HEK293 (cell line): ENCODE measurements around the gene ITGB5.

Source experiments
- CTCF ChIA-PET: fragments of 350-600 bp; formaldehyde crosslinking; extraction: SDS; loops from one replicate; lab custom pipeline; 2021; ENCODE audit warnings: antibody characterized with exemption; lab: Yijun Ruan, JAX
- POLR2A ChIA-PET: fragments of 300-600 bp; formaldehyde crosslinking; extraction: SDS; loops from one replicate; lab custom pipeline; 2020; ENCODE audit warnings: antibody characterized with exemption, inconsistent platforms; lab: Yijun Ruan, JAX
- H3K27ac ChIP-seq: fragments of 200-500 bp; sonication (Bioruptor generic); 2 replicates; pipeline ENCODE4 v1.5.1; 2014; ENCODE audit warnings: low read depth, low read length, control low read depth, inconsistent platforms; ENCODE audit errors: extremely low read depth
- H3K36me3 ChIP-seq, 2 experiments: fragments of 200-500 bp in 1 of 2; sonication (Bioruptor generic) in 1 of 2; 1 replicate in 1 of 2; 2 replicates in 1 of 2; pipeline ENCODE4 v1.5.1; 2014 to 2017; ENCODE audit warnings: inconsistent platforms in 2 of 2, low read length in 2 of 2; ENCODE audit not compliant: control insufficient read depth in 2 of 2, insufficient read depth in 1 of 2
- H3K4me1 ChIP-seq: fragments of 200-500 bp; sonication (Bioruptor generic); 2 replicates; pipeline ENCODE4 v1.5.1; 2014; ENCODE audit warnings: mild to moderate bottlenecking, low read length, inconsistent platforms; ENCODE audit not compliant: control insufficient read depth, insufficient read depth
- H3K4me3 ChIP-seq: 2 replicates; pipeline ENCODE4 v1.5.1; 2011; ENCODE audit warnings: low read depth, mild to moderate bottlenecking, control low read depth, low read length, moderate library complexity
- H3K9me3 ChIP-seq: fragments of 200-500 bp; sonication (Bioruptor generic); 2 replicates; pipeline ENCODE4 v1.5.1; 2014; ENCODE audit warnings: low read depth, low read length, inconsistent platforms; ENCODE audit not compliant: control insufficient read depth, insufficient read depth
- KLF9 ChIP-seq: fragments of 450-650 bp; formaldehyde crosslinking; IDR thresholded peaks from 2 replicates; pipeline ENCODE4 v1.5.1; 2016; ENCODE audit warnings: missing biosample characterization, missing genetic modification characterization, low read depth
- ZBTB20 ChIP-seq: fragments of 450-650 bp; formaldehyde crosslinking; IDR thresholded peaks from 2 replicates; pipeline ENCODE4 v1.5.1; 2016; ENCODE audit warnings: missing biosample characterization, missing genetic modification characterization
- ZFHX2 ChIP-seq: fragments of 450-650 bp; formaldehyde crosslinking; conservative IDR thresholded peaks from 2 replicates; pipeline ENCODE4 v1.5.1; 2016; ENCODE audit warnings: missing biosample characterization, missing genetic modification characterization
- ZIC2 ChIP-seq: fragments of 450-650 bp; formaldehyde crosslinking; IDR thresholded peaks from 2 replicates; pipeline ENCODE4 v1.5.1; 2016; ENCODE audit warnings: missing biosample characterization, missing genetic modification characterization
- ZNF138 ChIP-seq: fragments of 450-650 bp; formaldehyde crosslinking; IDR thresholded peaks from 2 replicates; pipeline ENCODE4 v1.5.1; 2016; ENCODE audit warnings: missing biosample characterization, missing genetic modification characterization, borderline replicate concordance
- ZNF169 ChIP-seq: fragments of 450-650 bp; formaldehyde crosslinking; IDR thresholded peaks from 2 replicates; pipeline ENCODE4 v1.5.1; 2016; ENCODE audit warnings: missing biosample characterization, missing genetic modification characterization
- ZNF175 ChIP-seq: fragments of 450-650 bp; formaldehyde crosslinking; IDR thresholded peaks from 2 replicates; pipeline ENCODE4 v1.5.1; 2016; ENCODE audit warnings: missing biosample characterization, missing genetic modification characterization
- ZNF202 ChIP-seq: fragments of 450-650 bp; formaldehyde crosslinking; IDR thresholded peaks from 2 replicates; pipeline ENCODE4 v1.5.1; 2016; ENCODE audit warnings: missing biosample characterization, missing genetic modification characterization, borderline replicate concordance
- ZNF473 ChIP-seq: fragments of 450-650 bp; formaldehyde crosslinking; IDR thresholded peaks from 2 replicates; pipeline ENCODE4 v1.5.1; 2017; ENCODE audit warnings: missing biosample characterization, missing genetic modification characterization
- ZNF596 ChIP-seq: fragments of 450-650 bp; IDR thresholded peaks from 2 replicates; pipeline ENCODE4 v1.5.0; 2018; ENCODE audit warnings: missing biosample characterization, mild to moderate bottlenecking, missing genetic modification characterization, moderate library complexity
- TF ChIP-seq, protein P1 (sequence below): fragments of 450-650 bp; formaldehyde crosslinking; IDR thresholded peaks from 2 replicates; pipeline ENCODE4 v1.5.1; 2016; ENCODE audit warnings: missing biosample characterization, missing genetic modification characterization
- TF ChIP-seq, protein P2 (sequence below): fragments of 450-650 bp; formaldehyde crosslinking; IDR thresholded peaks from 2 replicates; pipeline ENCODE4 v1.5.1; 2016; ENCODE audit warnings: missing biosample characterization, missing genetic modification characterization
- TF ChIP-seq, protein P3 (sequence below): fragments of 450-650 bp; formaldehyde crosslinking; IDR thresholded peaks from 2 replicates; pipeline ENCODE4 v1.5.1; 2016; ENCODE audit warnings: missing biosample characterization, missing genetic modification characterization
- TF ChIP-seq, protein P4 (sequence below): fragments of 450-650 bp; formaldehyde crosslinking; IDR thresholded peaks from 2 replicates; pipeline ENCODE4 v1.5.1; 2016; ENCODE audit warnings: missing biosample characterization, missing genetic modification characterization

The ITGB5 gene

DNA sequence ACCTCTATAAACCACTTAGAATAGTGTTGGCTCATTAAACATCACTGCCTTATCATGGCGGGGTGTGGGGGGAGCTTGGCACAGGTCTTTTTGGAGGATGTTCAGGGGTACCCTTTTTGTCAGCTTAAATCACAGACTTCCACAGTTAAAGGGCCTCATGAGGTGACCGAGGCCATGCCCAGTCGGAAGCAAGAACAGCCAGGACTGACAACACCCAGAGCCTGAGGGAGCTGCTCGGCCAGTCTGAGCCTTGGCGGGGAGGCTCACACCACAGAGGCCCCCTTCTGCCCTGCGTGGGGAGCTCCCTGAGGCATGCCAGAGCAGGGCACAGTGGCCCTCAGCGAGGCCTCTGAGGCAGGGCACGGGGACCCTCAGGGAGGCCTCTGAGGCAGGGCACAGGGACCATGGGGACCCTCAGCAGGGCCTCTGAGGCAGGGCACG is 107.4 kb downstream of the ITGB5 start (continued):
- TF ChIP-seq, protein P1, sequence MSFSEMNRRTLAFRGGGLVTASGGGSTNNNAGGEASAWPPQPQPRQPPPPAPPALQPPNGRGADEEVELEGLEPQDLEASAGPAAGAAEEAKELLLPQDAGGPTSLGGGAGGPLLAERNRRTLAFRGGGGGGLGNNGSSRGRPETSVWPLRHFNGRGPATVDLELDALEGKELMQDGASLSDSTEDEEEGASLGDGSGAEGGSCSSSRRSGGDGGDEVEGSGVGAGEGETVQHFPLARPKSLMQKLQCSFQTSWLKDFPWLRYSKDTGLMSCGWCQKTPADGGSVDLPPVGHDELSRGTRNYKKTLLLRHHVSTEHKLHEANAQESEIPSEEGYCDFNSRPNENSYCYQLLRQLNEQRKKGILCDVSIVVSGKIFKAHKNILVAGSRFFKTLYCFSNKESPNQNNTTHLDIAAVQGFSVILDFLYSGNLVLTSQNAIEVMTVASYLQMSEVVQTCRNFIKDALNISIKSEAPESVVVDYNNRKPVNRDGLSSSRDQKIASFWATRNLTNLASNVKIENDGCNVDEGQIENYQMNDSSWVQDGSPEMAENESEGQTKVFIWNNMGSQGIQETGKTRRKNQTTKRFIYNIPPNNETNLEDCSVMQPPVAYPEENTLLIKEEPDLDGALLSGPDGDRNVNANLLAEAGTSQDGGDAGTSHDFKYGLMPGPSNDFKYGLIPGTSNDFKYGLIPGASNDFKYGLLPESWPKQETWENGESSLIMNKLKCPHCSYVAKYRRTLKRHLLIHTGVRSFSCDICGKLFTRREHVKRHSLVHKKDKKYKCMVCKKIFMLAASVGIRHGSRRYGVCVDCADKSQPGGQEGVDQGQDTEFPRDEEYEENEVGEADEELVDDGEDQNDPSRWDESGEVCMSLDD (tag by site-specific recombination), result no peak
- no peak for TF ChIP-seq KLF9 (tag by site-specific recombination)
- no peak for TF ChIP-seq ZNF596 (tag by site-specific recombination)
- TF ChIP-seq, protein P2, sequence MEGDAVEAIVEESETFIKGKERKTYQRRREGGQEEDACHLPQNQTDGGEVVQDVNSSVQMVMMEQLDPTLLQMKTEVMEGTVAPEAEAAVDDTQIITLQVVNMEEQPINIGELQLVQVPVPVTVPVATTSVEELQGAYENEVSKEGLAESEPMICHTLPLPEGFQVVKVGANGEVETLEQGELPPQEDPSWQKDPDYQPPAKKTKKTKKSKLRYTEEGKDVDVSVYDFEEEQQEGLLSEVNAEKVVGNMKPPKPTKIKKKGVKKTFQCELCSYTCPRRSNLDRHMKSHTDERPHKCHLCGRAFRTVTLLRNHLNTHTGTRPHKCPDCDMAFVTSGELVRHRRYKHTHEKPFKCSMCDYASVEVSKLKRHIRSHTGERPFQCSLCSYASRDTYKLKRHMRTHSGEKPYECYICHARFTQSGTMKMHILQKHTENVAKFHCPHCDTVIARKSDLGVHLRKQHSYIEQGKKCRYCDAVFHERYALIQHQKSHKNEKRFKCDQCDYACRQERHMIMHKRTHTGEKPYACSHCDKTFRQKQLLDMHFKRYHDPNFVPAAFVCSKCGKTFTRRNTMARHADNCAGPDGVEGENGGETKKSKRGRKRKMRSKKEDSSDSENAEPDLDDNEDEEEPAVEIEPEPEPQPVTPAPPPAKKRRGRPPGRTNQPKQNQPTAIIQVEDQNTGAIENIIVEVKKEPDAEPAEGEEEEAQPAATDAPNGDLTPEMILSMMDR (tag by site-specific recombination), result no peak

DNA sequence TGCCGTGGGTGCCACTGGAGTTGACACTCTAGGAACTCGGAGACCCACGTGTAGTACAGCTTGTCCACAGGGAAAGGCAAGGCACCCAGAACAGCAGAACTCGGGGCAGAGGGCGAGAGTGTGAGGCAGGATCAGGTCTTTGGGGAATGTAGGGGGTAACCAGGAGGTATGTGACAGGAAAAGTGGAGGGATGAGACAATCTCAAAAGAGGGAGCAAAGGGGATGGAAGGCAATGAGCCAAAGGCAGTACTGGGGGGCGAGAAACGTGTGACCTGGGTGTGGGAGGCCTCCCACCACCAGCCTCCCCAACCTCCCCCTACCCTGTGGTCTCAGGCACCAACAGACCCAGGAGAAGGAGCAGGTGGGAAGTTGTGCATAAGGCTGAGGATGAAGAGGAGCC is 108.0 kb downstream of the ITGB5 start:
- H3K4me1 ChIP-seq, result peaks cover 8% of the 10 kb centered on the region; the same call in 1 of the 2 replicates
- TF ChIP-seq ZIC2 (no peak), ZFHX2 (tag by site-specific recombination) (0 out of 2 replicates have a peak, but pooled peaks have one; percentile 32), ZNF138 (tag by site-specific recombination) (no peak)
- TF ChIP-seq, protein P3, sequence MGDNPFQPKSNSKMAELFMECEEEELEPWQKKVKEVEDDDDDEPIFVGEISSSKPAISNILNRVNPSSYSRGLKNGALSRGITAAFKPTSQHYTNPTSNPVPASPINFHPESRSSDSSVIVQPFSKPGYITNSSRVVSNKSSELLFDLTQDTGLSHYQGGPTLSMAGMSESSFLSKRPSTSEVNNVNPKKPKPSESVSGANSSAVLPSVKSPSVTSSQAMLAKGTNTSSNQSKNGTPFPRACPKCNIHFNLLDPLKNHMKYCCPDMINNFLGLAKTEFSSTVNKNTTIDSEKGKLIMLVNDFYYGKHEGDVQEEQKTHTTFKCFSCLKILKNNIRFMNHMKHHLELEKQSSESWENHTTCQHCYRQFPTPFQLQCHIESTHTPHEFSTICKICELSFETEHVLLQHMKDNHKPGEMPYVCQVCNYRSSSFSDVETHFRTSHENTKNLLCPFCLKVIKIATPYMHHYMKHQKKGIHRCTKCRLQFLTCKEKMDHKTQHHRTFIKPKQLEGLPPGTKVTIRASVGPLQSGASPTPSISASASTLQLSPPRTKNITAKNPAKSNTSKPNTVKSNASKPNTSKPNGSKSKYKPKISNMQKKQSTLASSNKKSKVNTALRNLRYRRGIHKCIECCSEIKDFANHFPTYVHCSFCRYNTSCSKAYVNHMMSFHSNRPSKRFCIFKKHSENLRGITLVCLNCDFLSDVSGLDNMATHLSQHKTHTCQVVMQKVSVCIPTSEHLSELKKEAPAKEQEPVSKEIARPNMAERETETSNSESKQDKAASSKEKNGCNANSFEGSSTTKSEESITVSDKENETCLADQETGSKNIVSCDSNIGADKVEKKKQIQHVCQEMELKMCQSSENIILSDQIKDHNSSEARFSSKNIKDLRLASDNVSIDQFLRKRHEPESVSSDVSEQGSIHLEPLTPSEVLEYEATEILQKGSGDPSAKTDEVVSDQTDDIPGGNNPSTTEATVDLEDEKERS (tag by site-specific recombination), result no peak
- H3K27ac ChIP-seq, result no peak overlapping the region
- H3K9me3 ChIP-seq, result no peaks in the 10 kb centered on the region
- H3K4me3 ChIP-seq, result no peak overlapping the region
- POLR2A ChIA-PET, result no interaction called here
- CTCF ChIA-PET, result interaction anchor here (0.5 to 1.3 kb wide), 3 partner anchors 18 to 878 kb away, joined by 3 to 5 read pairs (median 4); no protein-coding TSS in a partner anchor
- H3K36me3 ChIP-seq, result peaks cover 0 to 3% of the 10 kb centered on the region in 2 experiments; a peak in 1 of 3 replicates

DNA sequence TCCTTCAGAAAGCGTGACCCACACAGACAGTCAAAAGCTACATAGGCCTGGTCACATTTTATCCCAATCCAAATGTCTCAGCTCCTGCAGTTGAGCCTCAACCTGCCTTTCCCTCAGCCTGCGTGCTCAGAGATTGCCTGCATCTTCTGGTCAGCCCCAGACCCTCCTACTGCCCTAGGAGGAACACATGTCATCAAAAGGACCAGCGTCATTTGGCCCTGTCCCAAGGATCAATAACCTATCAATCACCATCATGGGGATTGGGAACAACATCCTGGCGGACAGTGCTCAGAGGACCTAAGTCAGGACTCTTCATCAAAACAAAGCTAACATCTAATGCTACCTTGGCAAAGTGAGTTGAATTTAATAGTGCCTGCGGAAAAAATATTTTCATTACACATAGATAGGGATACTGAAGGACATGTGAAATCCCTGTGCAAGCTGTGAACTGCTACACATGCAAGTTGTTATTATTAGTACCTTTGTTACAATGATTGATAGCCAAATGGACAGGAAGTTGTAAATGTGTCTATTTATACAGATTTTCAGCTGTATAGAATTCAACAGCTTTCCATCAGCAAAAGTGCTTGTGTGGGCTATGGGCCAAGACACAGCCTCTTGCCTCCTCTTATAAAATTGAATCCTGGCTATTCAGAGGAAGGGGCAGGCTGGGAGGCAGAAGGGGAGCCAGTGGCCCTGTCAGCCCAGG is 109.2 kb downstream of the ITGB5 start:
- H3K27ac ChIP-seq, result no peak overlapping the region
- POLR2A ChIA-PET, result no interaction called here
- H3K4me3 ChIP-seq, result no peak overlapping the region
- no peaks in the 10 kb centered on the region for H3K9me3 ChIP-seq
- CTCF ChIA-PET, result interaction anchor here (0.6 to 1.3 kb wide), 2 partner anchors 124 to 597 kb away, joined by 3 to 5 read pairs; partner anchors contain the start of gene ZNF148
- TF ChIP-seq, protein P4, sequence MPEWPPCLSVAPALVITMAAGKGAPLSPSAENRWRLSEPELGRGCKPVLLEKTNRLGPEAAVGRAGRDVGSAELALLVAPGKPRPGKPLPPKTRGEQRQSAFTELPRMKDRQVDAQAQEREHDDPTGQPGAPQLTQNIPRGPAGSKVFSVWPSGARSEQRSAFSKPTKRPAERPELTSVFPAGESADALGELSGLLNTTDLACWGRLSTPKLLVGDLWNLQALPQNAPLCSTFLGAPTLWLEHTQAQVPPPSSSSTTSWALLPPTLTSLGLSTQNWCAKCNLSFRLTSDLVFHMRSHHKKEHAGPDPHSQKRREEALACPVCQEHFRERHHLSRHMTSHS (tag by site-specific recombination), result no peak
- TF ChIP-seq, protein P3 (tag by site-specific recombination), result no peak
- TF ChIP-seq ZNF473 (tag by site-specific recombination) (no peak), ZNF175 (no peak), ZNF169 (tag by site-specific recombination) (no peak), ZBTB20 (tag by site-specific recombination) (peak; percentile 13; the same call in 1 of the 2 replicates), ZNF202 (tag by site-specific recombination) (no peak)
- H3K4me1 ChIP-seq, result peaks cover 8% of the 10 kb centered on the region; the same call in 1 of the 2 replicates
- H3K36me3 ChIP-seq, result peaks cover 0 to 10% of the 10 kb centered on the region in 2 experiments; a peak in 1 of 3 replicates
